Breast epithelium (tissue), 3 donors: Measurements from ENCODE around the gene DOK4.

ENCODE experiments used
- CTCF ChIP-seq, 3 donors: fragments of 450-650 bp; IDR thresholded peaks; one replicate each; pipeline ENCODE4 v1.5.1; 2016 to 2017; ENCODE audit warnings: antibody characterized with exemption in 3 of 3, mild to moderate bottlenecking in 3 of 3, moderate library complexity in 3 of 3
- POLR2AphosphoS5 ChIP-seq, 3 donors: sonication (generic); formaldehyde crosslinking; IDR thresholded peaks; one replicate each; pipeline ENCODE4 v1.6.1; 2017; ENCODE audit warnings: antibody characterized with exemption in 3 of 3

GRCh38 chr16:57473906-57474305 is 12.4 kb downstream of the DOK4 start:
- TF ChIP-seq CTCF (IDR thresholded peaks at IDR 0.05) (no peak), POLR2AphosphoS5 (IDR thresholded peaks at IDR 0.05) (no peak)
